WTC11 (cell line): Measurements from ENCODE around the gene KRI1. TPM values are rescaled to one million over a fixed set of nuclear protein-coding genes. Genes with fewer than 3 reads are reported as not detected.
A peak's percentile ranks its signal among the peaks of the same experiment; 100 is the strongest.

ENCODE experiments used
- CREM ChIP-seq: sonication (generic); formaldehyde crosslinking; IDR thresholded peaks from 2 replicates; pipeline ENCODE4 v1.8.1; 2022; ENCODE audit warnings: mild to moderate bottlenecking, missing genetic modification reagents, moderate library complexity
- ESRRA ChIP-seq: sonication (generic); formaldehyde crosslinking; IDR thresholded peaks from 2 replicates; pipeline ENCODE4 v1.8.1; 2022; ENCODE audit warnings: mild to moderate bottlenecking, missing genetic modification reagents, borderline replicate concordance
- FOXK1 ChIP-seq: sonication (generic); formaldehyde crosslinking; IDR thresholded peaks from 2 replicates; pipeline ENCODE4 v1.8.0; 2022; ENCODE audit warnings: mild to moderate bottlenecking, moderate library complexity, missing genetic modification reagents
- GABPB1 ChIP-seq: sonication (generic); formaldehyde crosslinking; IDR thresholded peaks from 2 replicates; pipeline ENCODE4 v1.8.1; 2023; ENCODE audit warnings: mild to moderate bottlenecking, missing genetic modification reagents
- GRHL2 ChIP-seq: fragments of 250-450 bp; sonication (Bioruptor Pico); IDR thresholded peaks from 2 replicates; pipeline ENCODE4 v1.8.0; 2022; ENCODE audit warnings: mild to moderate bottlenecking, moderate library complexity; ENCODE audit not compliant: insufficient replicate concordance, severe bottlenecking
- JUN ChIP-seq: sonication (generic); formaldehyde crosslinking; IDR thresholded peaks from 2 replicates; pipeline ENCODE4 v1.8.0; 2023; ENCODE audit warnings: mild to moderate bottlenecking, missing genetic modification reagents
- MYBL2 ChIP-seq: sonication (generic); formaldehyde crosslinking; IDR thresholded peaks from 2 replicates; pipeline ENCODE4 v1.8.1; 2023; ENCODE audit warnings: mild to moderate bottlenecking, moderate library complexity, missing genetic modification reagents
- NFE2L1 ChIP-seq: sonication (generic); formaldehyde crosslinking; IDR thresholded peaks from 2 replicates; pipeline ENCODE4 v1.8.1; 2023; ENCODE audit warnings: missing genetic modification reagents
- OVOL2 ChIP-seq: fragments of 250-450 bp; sonication (Bioruptor Pico); IDR thresholded peaks from 2 replicates; pipeline ENCODE4 v1.9.0; 2021; ENCODE audit warnings: mild to moderate bottlenecking, borderline replicate concordance
- PRRX2 ChIP-seq: fragments of 250-450 bp; sonication (Bioruptor Pico); IDR thresholded peaks from 2 replicates; pipeline ENCODE4 v1.8.0; 2021; ENCODE audit warnings: mild to moderate bottlenecking
- SMAD3 ChIP-seq: sonication (generic); formaldehyde crosslinking; IDR thresholded peaks from 2 replicates; pipeline ENCODE4 v1.8.0; 2022; ENCODE audit warnings: missing genetic modification reagents, mild to moderate bottlenecking, borderline replicate concordance
- SP1 ChIP-seq: sonication (generic); formaldehyde crosslinking; conservative IDR thresholded peaks from 2 replicates; pipeline ENCODE4 v1.8.1; 2022; ENCODE audit warnings: missing genetic modification reagents
- ZNF138 ChIP-seq: sonication (generic); formaldehyde crosslinking; conservative IDR thresholded peaks from 2 replicates; pipeline ENCODE4 v1.8.1; 2022; ENCODE audit warnings: mild to moderate bottlenecking, moderate library complexity, missing genetic modification reagents
- ZNF317 ChIP-seq: sonication (generic); formaldehyde crosslinking; IDR thresholded peaks from 2 replicates; pipeline ENCODE4 v1.8.1; 2023; ENCODE audit warnings: low read depth, mild to moderate bottlenecking, moderate library complexity, missing genetic modification reagents, borderline replicate concordance
- ZNF396 ChIP-seq: fragments of 250-450 bp; sonication (Bioruptor Pico); IDR thresholded peaks from 2 replicates; pipeline ENCODE4 v1.8.0; 2021; ENCODE audit warnings: mild to moderate bottlenecking, moderate library complexity, borderline replicate concordance
- ZNF416 ChIP-seq: fragments of 250-450 bp; sonication (Bioruptor Pico); IDR thresholded peaks from 2 replicates; pipeline ENCODE4 v1.9.0; 2021; ENCODE audit warnings: mild to moderate bottlenecking, inconsistent platforms
- total RNA-seq: library from RNA; stranded (reverse); gene quantifications from 3 replicates; pipeline ENCODE4 v1.2.3, GENCODE V29; 2021
- TF ChIP-seq, protein P1 (sequence below): fragments of 250-450 bp; sonication (Bioruptor Pico); IDR thresholded peaks from 2 replicates; pipeline ENCODE4 v1.8.0; 2021; ENCODE audit warnings: mild to moderate bottlenecking
- TF ChIP-seq, protein P2 (sequence below): sonication (generic); formaldehyde crosslinking; IDR thresholded peaks from 2 replicates; pipeline ENCODE4 v1.8.0; 2022; ENCODE audit warnings: mild to moderate bottlenecking, missing genetic modification reagents
- TF ChIP-seq, protein P3 (sequence below): sonication (generic); formaldehyde crosslinking; IDR thresholded peaks from 2 replicates; pipeline ENCODE4 v1.8.0; 2022; ENCODE audit warnings: mild to moderate bottlenecking, missing genetic modification reagents
- TF ChIP-seq, protein P4 (sequence below): sonication (generic); formaldehyde crosslinking; IDR thresholded peaks from 2 replicates; pipeline ENCODE4 v1.8.1; 2023; ENCODE audit warnings: mild to moderate bottlenecking, moderate library complexity, missing genetic modification reagents
- TF ChIP-seq, protein P5 (sequence below): sonication (generic); formaldehyde crosslinking; IDR thresholded peaks from 2 replicates; pipeline ENCODE4 v1.8.1; 2022; ENCODE audit warnings: low read depth, missing genetic modification reagents, borderline replicate concordance
- TF ChIP-seq, protein P6 (sequence below): sonication (generic); formaldehyde crosslinking; IDR thresholded peaks from 2 replicates; pipeline ENCODE4 v1.8.1; 2022; ENCODE audit warnings: mild to moderate bottlenecking, moderate library complexity, missing genetic modification reagents
- TF ChIP-seq, protein P7 (sequence below): sonication (generic); formaldehyde crosslinking; IDR thresholded peaks from 2 replicates; pipeline ENCODE4 v1.8.1; 2023; ENCODE audit warnings: mild to moderate bottlenecking, missing genetic modification reagents
- TF ChIP-seq, protein P8 (sequence below): fragments of 250-450 bp; sonication (Bioruptor Pico); IDR thresholded peaks from 2 replicates; pipeline ENCODE4 v1.9.0; 2021; ENCODE audit warnings: mild to moderate bottlenecking
- TF ChIP-seq, protein P9 (sequence below): sonication (generic); formaldehyde crosslinking; IDR thresholded peaks from 2 replicates; pipeline ENCODE4 v1.8.0; 2022; ENCODE audit warnings: mild to moderate bottlenecking, missing genetic modification reagents
- TF ChIP-seq, protein P10 (sequence below): sonication (generic); formaldehyde crosslinking; conservative IDR thresholded peaks from 2 replicates; pipeline ENCODE4 v1.8.1; 2022; ENCODE audit warnings: mild to moderate bottlenecking, missing genetic modification reagents

Gene KRI1
- total RNA-seq, 1 experiment from 2014 or later: 43.6 TPM

DNA sequence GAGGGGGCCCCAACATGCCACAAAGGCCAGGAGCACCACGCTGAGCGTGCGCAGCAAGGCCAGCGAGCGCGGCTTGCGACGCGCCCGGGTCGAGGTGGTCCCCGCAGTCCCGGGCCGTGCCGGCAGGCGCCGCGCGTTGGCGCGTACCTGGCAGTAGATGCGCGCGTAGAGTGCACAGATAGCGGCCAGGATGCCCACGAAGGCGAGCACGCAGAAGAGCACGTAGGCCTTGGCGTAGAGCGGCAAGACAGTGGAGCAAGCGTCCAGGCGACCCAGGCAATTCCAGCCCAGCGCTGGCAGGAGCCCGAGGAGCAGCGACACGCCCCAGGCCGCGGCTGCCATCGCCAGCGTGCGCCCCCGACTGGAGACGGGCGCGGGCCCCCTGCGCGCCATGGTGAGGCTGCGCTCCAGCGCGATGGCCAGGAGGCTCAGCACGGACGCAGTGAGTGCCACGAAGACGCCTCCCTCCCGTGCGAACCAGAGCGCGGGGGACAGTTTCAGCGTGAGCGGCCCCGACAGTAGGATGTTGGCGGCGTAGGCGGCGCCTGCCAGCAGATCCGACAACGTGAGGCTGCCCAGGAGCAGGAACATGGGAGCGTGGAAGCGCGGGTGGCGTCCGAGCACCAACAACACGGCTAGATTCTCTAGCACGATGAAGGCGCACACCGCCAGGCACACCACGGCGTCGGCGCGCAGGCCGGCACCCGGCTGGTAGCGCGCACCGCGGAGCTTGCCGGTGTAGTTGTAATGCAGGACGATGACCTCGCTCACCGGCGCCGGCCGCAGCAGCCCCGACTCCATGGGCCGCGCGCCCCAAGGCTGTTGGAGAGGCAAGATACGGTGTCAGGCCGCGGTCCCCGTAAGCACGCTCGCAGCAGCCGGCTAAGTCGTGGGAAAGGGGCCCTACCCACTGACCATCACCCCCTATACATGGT is 51.3 kb downstream of the KRI1 start (continued):
- TF ChIP-seq, protein P1, sequence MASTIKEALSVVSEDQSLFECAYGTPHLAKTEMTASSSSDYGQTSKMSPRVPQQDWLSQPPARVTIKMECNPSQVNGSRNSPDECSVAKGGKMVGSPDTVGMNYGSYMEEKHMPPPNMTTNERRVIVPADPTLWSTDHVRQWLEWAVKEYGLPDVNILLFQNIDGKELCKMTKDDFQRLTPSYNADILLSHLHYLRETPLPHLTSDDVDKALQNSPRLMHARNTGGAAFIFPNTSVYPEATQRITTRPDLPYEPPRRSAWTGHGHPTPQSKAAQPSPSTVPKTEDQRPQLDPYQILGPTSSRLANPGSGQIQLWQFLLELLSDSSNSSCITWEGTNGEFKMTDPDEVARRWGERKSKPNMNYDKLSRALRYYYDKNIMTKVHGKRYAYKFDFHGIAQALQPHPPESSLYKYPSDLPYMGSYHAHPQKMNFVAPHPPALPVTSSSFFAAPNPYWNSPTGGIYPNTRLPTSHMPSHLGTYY (CRISPR knock-in tag): no peak
- TF ChIP-seq, protein P2, sequence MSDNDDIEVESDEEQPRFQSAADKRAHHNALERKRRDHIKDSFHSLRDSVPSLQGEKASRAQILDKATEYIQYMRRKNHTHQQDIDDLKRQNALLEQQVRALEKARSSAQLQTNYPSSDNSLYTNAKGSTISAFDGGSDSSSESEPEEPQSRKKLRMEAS (CRISPR knock-in tag): peak; percentile 90
- TF ChIP-seq SMAD3 (CRISPR knock-in tag) (no peak), CREM (CRISPR knock-in tag) (no peak), NFE2L1 (peak; percentile 63; the same call in 1 of the 2 replicates), ESRRA (CRISPR knock-in tag) (peak; percentile 74), MYBL2 (CRISPR knock-in tag) (peak; percentile 68), ZNF317 (CRISPR knock-in tag) (no peak), ZNF396 (CRISPR knock-in tag) (no peak), ZNF138 (CRISPR knock-in tag) (0 out of 2 replicates have a peak, but pooled peaks have one; percentile 49), GABPB1 (no peak), SP1 (CRISPR knock-in tag) (no peak; the same call in 1 of the 2 replicates), JUN (CRISPR knock-in tag) (no peak; the same call in 1 of the 2 replicates), PRRX2 (no peak), ZNF416 (CRISPR knock-in tag) (no peak), FOXK1 (CRISPR knock-in tag) (no peak; the same call in 1 of the 2 replicates), OVOL2 (CRISPR knock-in tag) (no peak), GRHL2 (CRISPR knock-in tag) (no peak)
- TF ChIP-seq, protein P3, sequence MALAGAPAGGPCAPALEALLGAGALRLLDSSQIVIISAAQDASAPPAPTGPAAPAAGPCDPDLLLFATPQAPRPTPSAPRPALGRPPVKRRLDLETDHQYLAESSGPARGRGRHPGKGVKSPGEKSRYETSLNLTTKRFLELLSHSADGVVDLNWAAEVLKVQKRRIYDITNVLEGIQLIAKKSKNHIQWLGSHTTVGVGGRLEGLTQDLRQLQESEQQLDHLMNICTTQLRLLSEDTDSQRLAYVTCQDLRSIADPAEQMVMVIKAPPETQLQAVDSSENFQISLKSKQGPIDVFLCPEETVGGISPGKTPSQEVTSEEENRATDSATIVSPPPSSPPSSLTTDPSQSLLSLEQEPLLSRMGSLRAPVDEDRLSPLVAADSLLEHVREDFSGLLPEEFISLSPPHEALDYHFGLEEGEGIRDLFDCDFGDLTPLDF (CRISPR knock-in tag): no peak
- TF ChIP-seq, protein P4, sequence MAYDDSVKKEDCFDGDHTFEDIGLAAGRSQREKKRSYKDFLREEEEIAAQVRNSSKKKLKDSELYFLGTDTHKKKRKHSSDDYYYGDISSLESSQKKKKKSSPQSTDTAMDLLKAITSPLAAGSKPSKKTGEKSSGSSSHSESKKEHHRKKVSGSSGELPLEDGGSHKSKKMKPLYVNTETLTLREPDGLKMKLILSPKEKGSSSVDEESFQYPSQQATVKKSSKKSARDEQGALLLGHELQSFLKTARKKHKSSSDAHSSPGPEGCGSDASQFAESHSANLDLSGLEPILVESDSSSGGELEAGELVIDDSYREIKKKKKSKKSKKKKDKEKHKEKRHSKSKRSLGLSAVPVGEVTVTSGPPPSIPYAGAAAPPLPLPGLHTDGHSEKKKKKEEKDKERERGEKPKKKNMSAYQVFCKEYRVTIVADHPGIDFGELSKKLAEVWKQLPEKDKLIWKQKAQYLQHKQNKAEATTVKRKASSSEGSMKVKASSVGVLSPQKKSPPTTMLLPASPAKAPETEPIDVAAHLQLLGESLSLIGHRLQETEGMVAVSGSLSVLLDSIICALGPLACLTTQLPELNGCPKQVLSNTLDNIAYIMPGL (CRISPR knock-in tag): peak; percentile 93; the same call in 1 of the 2 replicates
- TF ChIP-seq, protein P5, sequence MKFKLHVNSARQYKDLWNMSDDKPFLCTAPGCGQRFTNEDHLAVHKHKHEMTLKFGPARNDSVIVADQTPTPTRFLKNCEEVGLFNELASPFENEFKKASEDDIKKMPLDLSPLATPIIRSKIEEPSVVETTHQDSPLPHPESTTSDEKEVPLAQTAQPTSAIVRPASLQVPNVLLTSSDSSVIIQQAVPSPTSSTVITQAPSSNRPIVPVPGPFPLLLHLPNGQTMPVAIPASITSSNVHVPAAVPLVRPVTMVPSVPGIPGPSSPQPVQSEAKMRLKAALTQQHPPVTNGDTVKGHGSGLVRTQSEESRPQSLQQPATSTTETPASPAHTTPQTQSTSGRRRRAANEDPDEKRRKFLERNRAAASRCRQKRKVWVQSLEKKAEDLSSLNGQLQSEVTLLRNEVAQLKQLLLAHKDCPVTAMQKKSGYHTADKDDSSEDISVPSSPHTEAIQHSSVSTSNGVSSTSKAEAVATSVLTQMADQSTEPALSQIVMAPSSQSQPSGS (CRISPR knock-in tag): no peak
- TF ChIP-seq, protein P6, sequence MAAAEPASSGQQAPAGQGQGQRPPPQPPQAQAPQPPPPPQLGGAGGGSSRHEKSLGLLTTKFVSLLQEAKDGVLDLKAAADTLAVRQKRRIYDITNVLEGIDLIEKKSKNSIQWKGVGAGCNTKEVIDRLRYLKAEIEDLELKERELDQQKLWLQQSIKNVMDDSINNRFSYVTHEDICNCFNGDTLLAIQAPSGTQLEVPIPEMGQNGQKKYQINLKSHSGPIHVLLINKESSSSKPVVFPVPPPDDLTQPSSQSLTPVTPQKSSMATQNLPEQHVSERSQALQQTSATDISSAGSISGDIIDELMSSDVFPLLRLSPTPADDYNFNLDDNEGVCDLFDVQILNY: no peak
- TF ChIP-seq, protein P7, sequence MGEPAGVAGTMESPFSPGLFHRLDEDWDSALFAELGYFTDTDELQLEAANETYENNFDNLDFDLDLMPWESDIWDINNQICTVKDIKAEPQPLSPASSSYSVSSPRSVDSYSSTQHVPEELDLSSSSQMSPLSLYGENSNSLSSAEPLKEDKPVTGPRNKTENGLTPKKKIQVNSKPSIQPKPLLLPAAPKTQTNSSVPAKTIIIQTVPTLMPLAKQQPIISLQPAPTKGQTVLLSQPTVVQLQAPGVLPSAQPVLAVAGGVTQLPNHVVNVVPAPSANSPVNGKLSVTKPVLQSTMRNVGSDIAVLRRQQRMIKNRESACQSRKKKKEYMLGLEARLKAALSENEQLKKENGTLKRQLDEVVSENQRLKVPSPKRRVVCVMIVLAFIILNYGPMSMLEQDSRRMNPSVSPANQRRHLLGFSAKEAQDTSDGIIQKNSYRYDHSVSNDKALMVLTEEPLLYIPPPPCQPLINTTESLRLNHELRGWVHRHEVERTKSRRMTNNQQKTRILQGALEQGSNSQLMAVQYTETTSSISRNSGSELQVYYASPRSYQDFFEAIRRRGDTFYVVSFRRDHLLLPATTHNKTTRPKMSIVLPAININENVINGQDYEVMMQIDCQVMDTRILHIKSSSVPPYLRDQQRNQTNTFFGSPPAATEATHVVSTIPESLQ (CRISPR knock-in tag): no peak
- TF ChIP-seq, protein P8, sequence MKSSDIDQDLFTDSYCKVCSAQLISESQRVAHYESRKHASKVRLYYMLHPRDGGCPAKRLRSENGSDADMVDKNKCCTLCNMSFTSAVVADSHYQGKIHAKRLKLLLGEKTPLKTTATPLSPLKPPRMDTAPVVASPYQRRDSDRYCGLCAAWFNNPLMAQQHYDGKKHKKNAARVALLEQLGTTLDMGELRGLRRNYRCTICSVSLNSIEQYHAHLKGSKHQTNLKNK: no peak
- TF ChIP-seq, protein P9, sequence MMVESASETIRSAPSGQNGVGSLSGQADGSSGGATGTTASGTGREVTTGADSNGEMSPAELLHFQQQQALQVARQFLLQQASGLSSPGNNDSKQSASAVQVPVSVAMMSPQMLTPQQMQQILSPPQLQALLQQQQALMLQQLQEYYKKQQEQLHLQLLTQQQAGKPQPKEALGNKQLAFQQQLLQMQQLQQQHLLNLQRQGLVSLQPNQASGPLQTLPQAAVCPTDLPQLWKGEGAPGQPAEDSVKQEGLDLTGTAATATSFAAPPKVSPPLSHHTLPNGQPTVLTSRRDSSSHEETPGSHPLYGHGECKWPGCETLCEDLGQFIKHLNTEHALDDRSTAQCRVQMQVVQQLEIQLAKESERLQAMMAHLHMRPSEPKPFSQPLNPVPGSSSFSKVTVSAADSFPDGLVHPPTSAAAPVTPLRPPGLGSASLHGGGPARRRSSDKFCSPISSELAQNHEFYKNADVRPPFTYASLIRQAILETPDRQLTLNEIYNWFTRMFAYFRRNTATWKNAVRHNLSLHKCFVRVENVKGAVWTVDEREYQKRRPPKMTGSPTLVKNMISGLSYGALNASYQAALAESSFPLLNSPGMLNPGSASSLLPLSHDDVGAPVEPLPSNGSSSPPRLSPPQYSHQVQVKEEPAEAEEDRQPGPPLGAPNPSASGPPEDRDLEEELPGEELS: 0 out of 2 replicates have a peak, but pooled peaks have one; percentile 27
- TF ChIP-seq, protein P10, sequence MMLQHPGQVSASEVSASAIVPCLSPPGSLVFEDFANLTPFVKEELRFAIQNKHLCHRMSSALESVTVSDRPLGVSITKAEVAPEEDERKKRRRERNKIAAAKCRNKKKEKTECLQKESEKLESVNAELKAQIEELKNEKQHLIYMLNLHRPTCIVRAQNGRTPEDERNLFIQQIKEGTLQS (CRISPR knock-in tag): no peak
